Measurements from ENCODE around the gene STARD10. TPM values are rescaled to one million over a fixed set of nuclear protein-coding genes. Genes with fewer than 3 reads are reported as not detected.

STARD10 gene
- total and polyA plus RNA-seq, 9 of the 15 experiments (the other 6 are each of a cell fraction or from before 2014, with no cell fraction given), result 0.15 to 52.9 (median 32.3) TPM

- Histone ChIP-seq H3K36me3 (ENCODE audit: control insufficient read depth, insufficient read depth, low read length) (peaks cover 6% of the 10 kb centered on the region; the same call in 1 of the 3 replicates), H3K27ac (ENCODE audit: extremely low read depth, low read depth, low read length) (peak overlapping the region; percentile 94), H3K4me1 (replicated peaks in 1 of 2; ENCODE audit: control insufficient read depth in 2 of 2, insufficient read depth in 2 of 2, low read length in 2 of 2) (peaks cover 80 to 87% of the 10 kb centered on the region in 2 experiments), H3K4me2 (ENCODE audit: insufficient read depth, low read length) (peak overlapping the region; percentile 80), H3K9ac (ENCODE audit: insufficient read depth in 1 of 2, low read depth in 2 of 2, low read length in 2 of 2) (peak overlapping the region; percentile 79 to 87), H3K79me2 (ENCODE audit: control insufficient read depth, insufficient read depth, low read length) (peaks cover 11% of the 10 kb centered on the region; the same call in 2 of the 3 replicates), H4K20me1 (replicated peaks; ENCODE audit: control insufficient read depth, insufficient read depth, low read length) (no peaks in the 10 kb centered on the region), H2AFZ (ENCODE audit: low read depth, low read length) (no peak overlapping the region), H3K27me3 (ENCODE audit: control insufficient read depth in 2 of 2, insufficient read depth in 2 of 2, low read length in 2 of 2) (no peaks in the 10 kb centered on the region), H3K4me3 (no peak overlapping the region), H3K9me1 (ENCODE audit: control insufficient read depth, insufficient read depth, low read length) (peaks cover 4% of the 10 kb centered on the region), H3K9me3 (replicated peaks; ENCODE audit: control insufficient read depth, insufficient read depth, low read depth, low read length) (no peaks in the 10 kb centered on the region)
- peak in 1 of 4 experiments; percentile 27 for DNase-seq (ENCODE audit: extremely low read depth in 1 of 4, low spot score in 3 of 4)
- POLR2A ChIA-PET, result interaction anchor here (1.1 to 4.0 kb wide), 3 partner anchors 9 to 34 kb away, joined by 3 to 36 read pairs (median 15); no protein-coding TSS in a partner anchor
- in situ Hi-C loops (cut with MboI), result no loop called here
- intact Hi-C loops (cut with micrococcal nuclease), result loop anchor here (5.0 kb wide), 1 partner anchor 36 kb away; no protein-coding TSS in a partner anchor
- no peak for TF ChIP-seq ELF2 (CRISPR knock-in tag; IDR thresholded peaks at IDR 0.05)
- no peak for TF ChIP-seq ZNF717 (CRISPR knock-in tag; IDR thresholded peaks at IDR 0.05)
- TF ChIP-seq, protein P1, sequence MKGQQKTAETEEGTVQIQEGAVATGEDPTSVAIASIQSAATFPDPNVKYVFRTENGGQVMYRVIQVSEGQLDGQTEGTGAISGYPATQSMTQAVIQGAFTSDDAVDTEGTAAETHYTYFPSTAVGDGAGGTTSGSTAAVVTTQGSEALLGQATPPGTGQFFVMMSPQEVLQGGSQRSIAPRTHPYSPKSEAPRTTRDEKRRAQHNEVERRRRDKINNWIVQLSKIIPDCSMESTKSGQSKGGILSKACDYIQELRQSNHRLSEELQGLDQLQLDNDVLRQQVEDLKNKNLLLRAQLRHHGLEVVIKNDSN (CRISPR knock-in tag; IDR thresholded peaks at IDR 0.05), result no peak
- no peak for TF ChIP-seq MYBL2 (IDR thresholded peaks at IDR 0.05; ENCODE audit: low read depth)
- 0 out of 2 replicates have a peak, but pooled peaks have one; percentile 25 for TF ChIP-seq MYBL2 (CRISPR knock-in tag; IDR thresholded peaks at IDR 0.05; ENCODE audit: borderline replicate concordance)
- 0 out of 2 replicates have a peak, but pooled peaks have one; percentile 41 for TF ChIP-seq RERE (CRISPR knock-in tag; IDR thresholded peaks at IDR 0.05; ENCODE audit: borderline replicate concordance)
- TF ChIP-seq NR2C1 (IDR thresholded peaks at IDR 0.05), result no peak
- 0 out of 2 replicates have a peak, but pooled peaks have one; percentile 39 for TF ChIP-seq NR2C1 (tag; IDR thresholded peaks at IDR 0.05)
- FAIRE-seq, result no peak
- BruUV-seq (replicated peaks), result no TSS peak
- no peak for ATAC-seq
- CTCF ChIA-PET (ENCODE audit: low intra/inter-chr PET ratio), result no interaction called here
- WGBS (ENCODE audit: insufficient coverage, low coverage, missing lambda C conversion rate), result 38% methylated on average over 5 of the region's 5 CpGs
These were observed 16.0 kb downstream of the STARD10 start for GRCh38 chr11:72777755-72778278.

Measured in K562 (cell line).